K562 (cell line): ENCODE results near the gene CCDC9B. TPM values are rescaled to one million over a fixed set of nuclear protein-coding genes. Genes with fewer than 3 reads are reported as not detected.

Source experiments
- ATAC-seq: fragments of 200-7000 bp; cut with Tn5 transposase; 3 replicates; pipeline ENCODE4 v1.9.1; 2020; ENCODE audit warnings: moderate library complexity
- BruUV-seq: library from RNA; stranded (reverse); fragments of 400-500 nt; replicated peaks from 2 replicates; lab custom pipeline; 2021; lab: Mats Ljungman, UMichigan
- CTCF ChIA-PET: fragments of 300-600 bp; formaldehyde crosslinking; extraction: SDS; loops from one replicate; lab custom pipeline; 2021; ENCODE audit warnings: low intra/inter-chr PET ratio; lab: Yijun Ruan, JAX
- POLR2A ChIA-PET: fragments of 300-600, 350-650 bp; sonication (Branson Sonifier 250); formaldehyde crosslinking; extraction: SDS; loops from one replicate; lab custom pipeline; 2021; ENCODE audit warnings: antibody characterized with exemption, inconsistent platforms; lab: Yijun Ruan, JAX
- DNase-seq, 4 experiments: peaks; one replicate each; pipeline versions ENCODE4 v3.0.0 to v3.0.0-alpha.2; 2011 to 2018; ENCODE audit warnings: low spot score in 3 of 4, mixed read lengths in 3 of 4; ENCODE audit errors: extremely low read depth in 1 of 4
- FAIRE-seq: peaks from 2 replicates; lab custom pipeline; 2011; peaks lifted over from hg19 to GRCh38; lab: Jason Lieb, UNC
- H2AFZ ChIP-seq: 2 replicates; pipeline ENCODE4 v1.6.0; 2011; ENCODE audit warnings: low read depth, low read length, control low read depth, inconsistent platforms
- H3K27ac ChIP-seq: fragments of 200-600 bp; 3 replicates; pipeline ENCODE4 v1.8.0; 2011; ENCODE audit warnings: low read depth, mild to moderate bottlenecking, control low read depth, inconsistent platforms, low read length, moderate library complexity, mixed read lengths; ENCODE audit errors: extremely low read depth
- H3K27me3 ChIP-seq, 2 experiments: fragments of 300-600 bp in 1 of 2; 2 replicates in 1 of 2; 3 replicates in 1 of 2; pipeline versions ENCODE4 v1.6.0 to v1.8.0; 2011; ENCODE audit warnings: inconsistent platforms in 2 of 2, low read length in 2 of 2, mild to moderate bottlenecking in 1 of 2, mixed read lengths in 1 of 2, moderate library complexity in 1 of 2; ENCODE audit not compliant: control insufficient read depth in 2 of 2, insufficient read depth in 2 of 2
- H3K36me3 ChIP-seq: fragments of 300-600 bp; 3 replicates; pipeline ENCODE4 v1.8.0; 2011; ENCODE audit warnings: mild to moderate bottlenecking, low read length, inconsistent platforms; ENCODE audit not compliant: control insufficient read depth, insufficient read depth
- H3K4me1 ChIP-seq, 2 experiments: fragments of 200-600 bp in 1 of 2; replicated peaks in 1 of 2; 2 replicates in 1 of 2; 3 replicates in 1 of 2; pipeline versions ENCODE4 v1.5.1 to v1.8.0; 2011; ENCODE audit warnings: inconsistent platforms in 2 of 2, low read length in 2 of 2, mild to moderate bottlenecking in 1 of 2, mixed read lengths in 1 of 2, moderate library complexity in 1 of 2; ENCODE audit not compliant: control insufficient read depth in 2 of 2, insufficient read depth in 2 of 2
- H3K4me2 ChIP-seq: 2 replicates; pipeline ENCODE4 v1.6.1; 2011; ENCODE audit warnings: low read length, control low read depth, inconsistent platforms, mixed read lengths; ENCODE audit not compliant: insufficient read depth
- H3K4me3 ChIP-seq: fragments of 200-600 bp; sonication (generic), shearing (Covaris generic); 2 replicates; pipeline ENCODE4 v1.5.1; 2016; ENCODE audit warnings: control low read depth, inconsistent platforms
- H3K79me2 ChIP-seq: fragments of 200-600 bp; 3 replicates; pipeline ENCODE4 v1.8.0; 2011; ENCODE audit warnings: low read length, inconsistent platforms; ENCODE audit not compliant: control insufficient read depth, insufficient read depth
- H3K9ac ChIP-seq, 2 experiments: 2 replicates each; pipeline versions ENCODE4 v1.6.0 to v1.6.1; 2011; ENCODE audit warnings: low read depth in 2 of 2, low read length in 2 of 2, control low read depth in 1 of 2, inconsistent platforms in 1 of 2, mild to moderate bottlenecking in 1 of 2, mixed read lengths in 1 of 2; ENCODE audit not compliant: insufficient read depth in 1 of 2
- H3K9me1 ChIP-seq: one replicate; pipeline ENCODE4 v1.6.0; 2011; ENCODE audit warnings: inconsistent platforms, mild to moderate bottlenecking, low read length, moderate library complexity; ENCODE audit not compliant: control insufficient read depth, insufficient read depth
- H3K9me3 ChIP-seq: replicated peaks from 2 replicates; pipeline ENCODE4 v1.5.1; 2011; ENCODE audit warnings: low read depth, low read length, inconsistent platforms; ENCODE audit not compliant: control insufficient read depth, insufficient read depth
- H4K20me1 ChIP-seq: replicated peaks from 2 replicates; pipeline ENCODE4 v1.6.1; 2011; ENCODE audit warnings: low read length, inconsistent platforms, mixed read lengths; ENCODE audit not compliant: control insufficient read depth, insufficient read depth
- CXXC5 ChIP-seq: fragments of 250-450 bp; sonication (Bioruptor Pico); IDR thresholded peaks from 2 replicates; pipeline ENCODE4 v1.8.0; 2022; ENCODE audit warnings: inconsistent platforms, mild to moderate bottlenecking, moderate library complexity
- HNRNPLL ChIP-seq: fragments of 200-400 bp; formaldehyde crosslinking; IDR thresholded peaks from 2 replicates; pipeline ENCODE4 v1.6.1; 2017; ENCODE audit warnings: low read length, low read depth, mild to moderate bottlenecking; ENCODE audit not compliant: poor library complexity, severe bottlenecking
- KLF16 ChIP-seq: IDR thresholded peaks from 2 replicates; pipeline ENCODE4 v1.6.1; 2016; ENCODE audit warnings: antibody characterized with exemption
- MNT ChIP-seq, 2 experiments: fragments of 450-650 bp; conservative IDR thresholded peaks; 2 replicates each; pipeline ENCODE4 v1.6.1; 2017; ENCODE audit warnings: mild to moderate bottlenecking in 2 of 2, moderate library complexity in 2 of 2
- SMARCB1 ChIP-seq: IDR thresholded peaks from 2 replicates; pipeline ENCODE4 v1.6.1; 2011; ENCODE audit warnings: improper control_type of control experiment, low read depth; ENCODE audit not compliant: insufficient read length
- ZBTB7A ChIP-seq: IDR thresholded peaks from 2 replicates; pipeline ENCODE4 v1.6.1; 2011; ENCODE audit warnings: low read depth, mild to moderate bottlenecking, low read length, moderate library complexity, borderline replicate concordance; ENCODE audit not compliant: control insufficient read depth
- WGBS: fragments of 100-300 bp; shearing (Covaris generic); methylation state at CpG from one replicate; pipeline ENCODE4 v1.1.6; 2016; ENCODE audit warnings: low coverage, mixed read lengths; ENCODE audit not compliant: insufficient coverage; ENCODE audit errors: missing lambda C conversion rate; 5-methylcytosine and 5-hydroxymethylcytosine counted together
- in situ Hi-C: fragments of 300-500 bp; cut with MboI; formaldehyde crosslinking; loops from 4 replicates; pipeline ENCODE4 v1.15.0; 2018; ENCODE audit warnings: inconsistent platforms, mixed read lengths
- intact Hi-C: fragments of 100-400 bp; cut with micrococcal nuclease; formaldehyde crosslinking; loops from 2 replicates; pipeline ENCODE4 v1.14.2; 2022
- polyA plus RNA-seq, 8 experiments: library from polyadenylated mRNA; depleted of rRNA in 4 of 8; stranded (reverse) in 5 of 8; unstranded in 3 of 8; fragments of >200 nt; fragmentation: Nextera tagmentation in 2 of 8; fragmentation: Illumina TruSeq in 1 of 8; extraction: Ambion mirVana in 2 of 8; extraction: Trizol in 1 of 8; gene quantifications; 2 replicates each; pipeline versions ENCODE4 v1.2.1 to v1.2.3, GENCODE V29; 2011 to 2014; ENCODE audit warnings: inconsistent platforms in 1 of 8, missing spikeins in 1 of 8
- total RNA-seq, 7 experiments: library from RNA; depleted of rRNA in 6 of 7; stranded (reverse); fragments of >200 nt in 6 of 7; fragmentation: Illumina TruSeq in 2 of 7; extraction: Trizol in 2 of 7; gene quantifications; 2 replicates each; pipeline versions ENCODE4 v1.2.1 to v1.2.3, GENCODE V29; 2011 to 2021; ENCODE audit warnings: low replicate concordance in 1 of 7
- TF ChIP-seq, protein P1 (sequence below): sonication (generic); formaldehyde crosslinking; IDR thresholded peaks from 2 replicates; pipeline ENCODE4 v1.8.1; 2023; ENCODE audit warnings: mild to moderate bottlenecking, missing genetic modification reagents

CCDC9B gene
- total and polyA plus RNA-seq, 9 of the 15 experiments (the other 6 are each of a cell fraction or from before 2014, with no cell fraction given): 0.01 to 0.47 (median 0.15) TPM; not detected in 1

GRCh38 chr15:40358471-40359353 is 18.0 kb upstream of the CCDC9B start:
- 0 out of 2 replicates have a peak, but pooled peaks have one; percentile 0 for TF ChIP-seq CXXC5 (CRISPR knock-in tag)
- no peak for TF ChIP-seq KLF16
- TF ChIP-seq HNRNPLL: peak; percentile 52
- TF ChIP-seq MNT (conservative IDR thresholded peaks at IDR 0.05): 0 out of 4 replicates have a peak, but pooled peaks of 1 of the 2 experiments have one; percentile 9
- TF ChIP-seq SMARCB1: no peak
- peak; percentile 21; the same call in 1 of the 2 replicates for TF ChIP-seq ZBTB7A
- TF ChIP-seq, protein P1, sequence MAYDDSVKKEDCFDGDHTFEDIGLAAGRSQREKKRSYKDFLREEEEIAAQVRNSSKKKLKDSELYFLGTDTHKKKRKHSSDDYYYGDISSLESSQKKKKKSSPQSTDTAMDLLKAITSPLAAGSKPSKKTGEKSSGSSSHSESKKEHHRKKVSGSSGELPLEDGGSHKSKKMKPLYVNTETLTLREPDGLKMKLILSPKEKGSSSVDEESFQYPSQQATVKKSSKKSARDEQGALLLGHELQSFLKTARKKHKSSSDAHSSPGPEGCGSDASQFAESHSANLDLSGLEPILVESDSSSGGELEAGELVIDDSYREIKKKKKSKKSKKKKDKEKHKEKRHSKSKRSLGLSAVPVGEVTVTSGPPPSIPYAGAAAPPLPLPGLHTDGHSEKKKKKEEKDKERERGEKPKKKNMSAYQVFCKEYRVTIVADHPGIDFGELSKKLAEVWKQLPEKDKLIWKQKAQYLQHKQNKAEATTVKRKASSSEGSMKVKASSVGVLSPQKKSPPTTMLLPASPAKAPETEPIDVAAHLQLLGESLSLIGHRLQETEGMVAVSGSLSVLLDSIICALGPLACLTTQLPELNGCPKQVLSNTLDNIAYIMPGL (CRISPR knock-in tag): 0 out of 2 replicates have a peak, but pooled peaks have one; percentile 2
- Histone ChIP-seq H4K20me1 (no peaks in the 10 kb centered on the region), H3K27me3 (peaks cover 0 to 9% of the 10 kb centered on the region in 2 experiments; a peak in 1 of 5 replicates), H3K9ac (peak overlapping the region in 1 of 2 experiments; percentile 75; a peak in 2 of 4 replicates), H3K27ac (no peak overlapping the region), H3K36me3 (no peaks in the 10 kb centered on the region), H3K79me2 (no peaks in the 10 kb centered on the region), H3K9me3 (no peaks in the 10 kb centered on the region), H3K4me3 (peak overlapping the region; percentile 53), H3K9me1 (no peaks in the 10 kb centered on the region), H3K4me2 (peak overlapping the region; percentile 66), H2AFZ (peak overlapping the region; percentile 69; the same call in 1 of the 2 replicates), H3K4me1 (peaks cover 6 to 26% of the 10 kb centered on the region in 2 experiments; a peak in 4 of 5 replicates)
- FAIRE-seq (no peak), ATAC-seq (peak; percentile 56), DNase-seq (peak; percentile 52 to 81 (median 67))
- BruUV-seq: no TSS peak
- CTCF ChIA-PET: no interaction called here
- POLR2A ChIA-PET: interaction anchor here (0.6 kb wide), 1 partner anchor 61 kb away, joined by 3 read pairs; no protein-coding TSS in a partner anchor
- WGBS: 23% methylated on average over 21 of the region's 31 CpGs
- intact Hi-C loops (loop anchor here (5.0 kb wide), 1 partner anchor 64 kb away; no protein-coding TSS in a partner anchor), in situ Hi-C loops (no loop called here)
